HepG2 (cell line): ENCODE measurements around the gene HIPK2. TPM values are rescaled to one million over a fixed set of nuclear protein-coding genes. Genes with fewer than 3 reads are reported as not detected.

Experiments
- CTCF ChIP-seq: sonication (generic); formaldehyde crosslinking; IDR thresholded peaks from 2 replicates; pipeline ENCODE4 v1.5.0; 2020; ENCODE audit warnings: mild to moderate bottlenecking, missing genetic modification reagents, moderate library complexity
- DNMT3B ChIP-seq: conservative IDR thresholded peaks from 2 replicates; pipeline ENCODE4 v1.6.1; 2016; ENCODE audit warnings: missing biosample characterization, control low read depth
- DRAP1 ChIP-seq: IDR thresholded peaks from 2 replicates; pipeline ENCODE4 v1.6.1; 2016; ENCODE audit warnings: missing genetic modification reagents, missing compliant biosample characterization
- EED ChIP-seq: sonication (generic); formaldehyde crosslinking; IDR thresholded peaks from 2 replicates; pipeline ENCODE4 v1.5.0; 2020; ENCODE audit warnings: mild to moderate bottlenecking, missing genetic modification reagents
- GABPA ChIP-seq, 2 experiments: IDR thresholded peaks; 2 replicates each; pipeline ENCODE4 v1.6.1; 2011 to 2016; ENCODE audit warnings: low read depth in 2 of 2, low read length in 1 of 2, missing biosample characterization in 1 of 2, missing genetic modification characterization in 1 of 2
- HNRNPH1 ChIP-seq: fragments of 200-400 bp; formaldehyde crosslinking; optimal IDR thresholded peaks from 2 replicates; pipeline ENCODE3; 2017; ENCODE audit warnings: mild to moderate bottlenecking, low read depth, low read length
- IRF1 ChIP-seq: sonication (generic); formaldehyde crosslinking; IDR thresholded peaks from 2 replicates; pipeline ENCODE4 v1.4.0; 2020; ENCODE audit warnings: low read depth, mild to moderate bottlenecking, missing genetic modification reagents
- LCORL ChIP-seq, 2 experiments: fragments of 450-650 bp in 1 of 2; sonication (generic) in 1 of 2; formaldehyde crosslinking in 1 of 2; IDR thresholded peaks; 2 replicates each; pipeline versions ENCODE4 v1.5.0 to v1.6.1; 2017 to 2020; ENCODE audit warnings: antibody characterized with exemption in 1 of 2, missing genetic modification reagents in 1 of 2
- NONO ChIP-seq, 2 experiments: fragments of 450-650 bp in 1 of 2; sonication (generic) in 1 of 2; formaldehyde crosslinking in 1 of 2; IDR thresholded peaks in 1 of 2; conservative IDR thresholded peaks in 1 of 2; 2 replicates each; pipeline versions ENCODE4 v1.6.1 to v1.8.0; 2017 to 2022; ENCODE audit warnings: mild to moderate bottlenecking in 1 of 2, missing genetic modification reagents in 1 of 2, moderate library complexity in 1 of 2
- PHB2 ChIP-seq: fragments of 450-650 bp; IDR thresholded peaks from 2 replicates; pipeline ENCODE4 v1.6.1; 2018; ENCODE audit not compliant: partially characterized antibody
- POGZ ChIP-seq: sonication (generic); formaldehyde crosslinking; IDR thresholded peaks from 2 replicates; pipeline ENCODE4 v1.4.0; 2020; ENCODE audit warnings: mild to moderate bottlenecking, missing genetic modification reagents
- SMAD9 ChIP-seq: sonication (generic); formaldehyde crosslinking; IDR thresholded peaks from 2 replicates; pipeline ENCODE4 v1.5.1; 2020; ENCODE audit warnings: mild to moderate bottlenecking, missing genetic modification reagents
- SNAI1 ChIP-seq: sonication (generic); formaldehyde crosslinking; IDR thresholded peaks from 2 replicates; pipeline ENCODE4 v1.5.0; 2020; ENCODE audit warnings: mild to moderate bottlenecking, missing genetic modification reagents, borderline replicate concordance
- SRY ChIP-seq: sonication (generic); formaldehyde crosslinking; IDR thresholded peaks from 2 replicates; pipeline ENCODE4 v1.8.0; 2022; ENCODE audit warnings: mild to moderate bottlenecking, missing genetic modification reagents
- TEAD2 ChIP-seq: sonication (generic); formaldehyde crosslinking; IDR thresholded peaks from 2 replicates; pipeline ENCODE4 v1.9.0; 2021; ENCODE audit warnings: missing genetic modification reagents
- TFDP1 ChIP-seq: IDR thresholded peaks from 2 replicates; pipeline ENCODE4 v1.6.1; 2016; ENCODE audit warnings: missing compliant biosample characterization, missing genetic modification reagents, borderline replicate concordance
- THRA ChIP-seq: sonication (generic); formaldehyde crosslinking; IDR thresholded peaks from 2 replicates; pipeline ENCODE4 v1.4.0; 2020; ENCODE audit warnings: missing genetic modification reagents, borderline replicate concordance
- ZNF33B ChIP-seq: sonication (generic); formaldehyde crosslinking; IDR thresholded peaks from 2 replicates; pipeline ENCODE4 v1.5.1; 2020; ENCODE audit warnings: mild to moderate bottlenecking, missing genetic modification reagents
- ZNF670 ChIP-seq: sonication (generic); formaldehyde crosslinking; IDR thresholded peaks from 2 replicates; pipeline ENCODE4 v1.8.0; 2022; ENCODE audit warnings: mild to moderate bottlenecking, missing genetic modification reagents, borderline replicate concordance
- ZNF792 ChIP-seq: IDR thresholded peaks from 2 replicates; pipeline ENCODE4 v1.6.1; 2016
- polyA plus RNA-seq, 8 experiments: library from polyadenylated mRNA; depleted of rRNA in 3 of 8; stranded (reverse) in 7 of 8; unstranded in 1 of 8; fragments of >200 nt; fragmentation: Illumina TruSeq in 4 of 8; extraction: Trizol in 4 of 8; gene quantifications; 2 replicates each; pipeline versions ENCODE4 v1.2.1 to v1.2.3, GENCODE V29; 2011 to 2016; ENCODE audit warnings: low read depth in 4 of 8, missing spikeins in 1 of 8, mixed read lengths in 1 of 8; ENCODE audit not compliant: insufficient read depth in 1 of 8
- total RNA-seq, 5 experiments: library from RNA; depleted of rRNA; stranded (reverse); fragments of >200 nt; fragmentation: Illumina TruSeq; extraction: Trizol; gene quantifications; 2 replicates each; pipeline ENCODE4 v1.2.3, GENCODE V29; 2016; ENCODE audit warnings: low read depth in 1 of 5

HIPK2 gene
- total and polyA plus RNA-seq, 2 of the 13 experiments (the other 11 are each of a cell fraction or from before 2014, with no cell fraction given), result 14.4 to 20.2 TPM

GRCh38 chr7:139745678-139746143 is 32.1 kb downstream of the HIPK2 start (continued):
- TF ChIP-seq THRA (CRISPR knock-in tag), result no peak; the same call in 1 of the 2 replicates
- TF ChIP-seq LCORL (IDR thresholded peaks at IDR 0.05), result no peak
- 0 out of 2 replicates have a peak, but pooled peaks have one; percentile 26 for TF ChIP-seq LCORL (CRISPR knock-in tag; IDR thresholded peaks at IDR 0.05)
- TF ChIP-seq SMAD9 (CRISPR knock-in tag), result no peak
- TF ChIP-seq PHB2, result no peak
- TF ChIP-seq EED (CRISPR knock-in tag), result no peak
- TF ChIP-seq CTCF (CRISPR knock-in tag), result peak; percentile 5; the same call in 1 of the 2 replicates
- TF ChIP-seq DRAP1, result no peak
- no peak for TF ChIP-seq TEAD2
- no peak for TF ChIP-seq HNRNPH1
- TF ChIP-seq NONO (IDR thresholded peaks at IDR 0.05), result no peak
- TF ChIP-seq NONO (CRISPR knock-in tag; conservative IDR thresholded peaks at IDR 0.05), result peak; percentile 43; the same call in 1 of the 2 replicates
- no peak for TF ChIP-seq GABPA (IDR thresholded peaks at IDR 0.05; ENCODE audit: low read depth, low read length)
- TF ChIP-seq GABPA (CRISPR knock-in tag; IDR thresholded peaks at IDR 0.05; ENCODE audit: low read depth), result no peak
- TF ChIP-seq DNMT3B (CRISPR knock-in tag), result no peak
- TF ChIP-seq TFDP1 (CRISPR knock-in tag), result no peak
- no peak for TF ChIP-seq POGZ (CRISPR knock-in tag)
- no peak for TF ChIP-seq ZNF792 (CRISPR knock-in tag)
- TF ChIP-seq SNAI1 (CRISPR knock-in tag), result no peak
- no peak for TF ChIP-seq ZNF670 (CRISPR knock-in tag)
- TF ChIP-seq SRY (CRISPR knock-in tag), result no peak
- TF ChIP-seq ZNF33B, result no peak
- TF ChIP-seq IRF1, result no peak
